Left lobe of liver (tissue), 2 donors: ENCODE results near the gene ID2. TPM values are rescaled to one million over a fixed set of nuclear protein-coding genes. Genes with fewer than 3 reads are reported as not detected.
A peak's percentile ranks its signal among the peaks of the same experiment; 100 is the strongest.

ENCODE experiments used
- ATAC-seq: fragments of 200-7000 bp; cut with Tn5 transposase; one replicate; pipeline ENCODE4 v1.9.1; 2020; ENCODE audit warnings: mild to moderate bottlenecking, moderate library complexity
- DNase-seq: peaks from one replicate; pipeline ENCODE4 v3.0.0-alpha.2; 2020; ENCODE audit warnings: low spot score
- total RNA-seq: library from RNA; stranded (reverse); gene quantifications from one replicate; pipeline ENCODE4 v1.2.1, GENCODE V29; 2021
- donor health status: DM: no; HTN: no; CAD: no; lungs with moderate emphysema.
- donor health status: DM: no; HTN: yes; CAD: no.

The ID2 gene
- total RNA-seq, 1 donor from 2014 or later = 121 TPM

DNA sequence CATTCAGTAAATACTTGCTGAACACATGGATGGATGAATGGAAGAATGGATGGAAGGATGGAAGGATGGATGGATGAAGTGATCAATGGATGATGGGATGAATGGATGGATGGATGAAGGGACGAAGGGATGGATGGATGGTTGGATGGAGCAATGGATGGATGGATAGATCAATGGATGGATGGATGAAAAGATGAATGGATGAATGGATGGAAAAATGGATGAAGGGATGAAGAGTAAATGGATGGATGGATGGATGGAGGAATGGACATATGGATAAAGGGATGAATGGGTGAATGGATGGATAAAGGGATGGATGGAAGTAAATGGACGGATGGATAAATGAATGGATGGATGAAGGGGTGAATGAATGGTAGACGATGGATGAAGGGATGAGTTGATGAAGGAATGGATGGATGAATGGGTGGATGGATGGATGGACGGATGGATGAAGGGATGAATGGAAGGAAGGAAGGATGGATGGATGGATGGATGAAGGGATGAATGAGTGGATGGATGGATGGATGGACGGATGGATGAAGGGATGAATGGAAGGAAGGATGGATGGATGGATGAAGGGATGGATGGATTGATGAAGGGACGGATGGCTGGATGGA lies 13.9 kb upstream of the ID2 start:
- ATAC-seq (no peak), DNase-seq (no peak)

DNA sequence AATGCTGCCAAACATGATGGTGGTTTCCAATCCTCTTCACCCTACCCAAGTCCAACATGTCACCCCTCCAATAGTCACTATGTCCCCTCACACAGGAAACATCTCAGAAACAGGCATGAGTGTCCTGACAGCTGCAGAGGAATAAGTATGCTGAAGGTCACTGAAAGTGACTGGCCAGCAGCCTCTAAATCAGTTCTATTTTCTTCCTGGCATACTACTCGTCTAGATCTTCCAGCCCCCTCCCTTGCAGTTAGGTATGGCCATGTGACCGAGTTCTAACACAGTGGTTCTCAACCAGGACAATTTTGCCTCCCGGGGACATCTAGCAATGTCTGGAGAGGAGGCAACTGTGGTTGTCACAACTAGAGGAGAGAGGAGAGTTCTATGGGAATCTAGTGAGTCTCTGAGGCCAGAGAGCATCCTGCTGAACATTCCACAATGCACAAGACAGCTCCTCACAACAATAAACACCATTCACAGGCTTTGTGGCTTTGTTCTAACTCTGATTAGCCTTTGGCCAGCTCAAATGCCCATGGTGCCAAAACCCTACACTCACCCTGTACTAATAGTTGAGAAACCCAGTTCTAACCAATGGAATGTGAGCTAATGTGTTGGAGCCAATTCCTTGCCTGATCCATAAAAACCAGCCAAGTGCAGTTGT lies 12.6 kb upstream of the ID2 start:
- ATAC-seq (peak; percentile 94), DNase-seq (no peak)

DNA sequence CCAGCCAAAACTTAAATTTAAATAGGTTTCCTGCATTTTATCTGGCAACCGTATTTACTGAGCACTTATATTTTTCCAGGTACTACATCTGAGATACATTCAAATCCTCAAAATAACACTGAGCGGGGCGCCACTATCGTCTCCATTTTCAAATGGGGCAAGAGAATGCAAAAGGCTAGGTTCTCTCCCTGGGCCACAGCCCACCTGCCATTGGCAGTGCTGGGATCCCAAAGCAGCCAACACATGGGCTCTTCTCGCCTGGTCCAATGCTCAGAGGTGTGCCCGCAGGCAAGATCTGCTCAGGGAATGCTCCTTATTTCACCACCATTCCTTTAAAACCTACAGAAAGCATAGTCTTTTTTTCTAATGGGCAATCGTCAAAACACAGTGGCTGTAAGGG lies 11.3 kb upstream of the ID2 start:
- DNase-seq (no peak), ATAC-seq (no peak)

DNA sequence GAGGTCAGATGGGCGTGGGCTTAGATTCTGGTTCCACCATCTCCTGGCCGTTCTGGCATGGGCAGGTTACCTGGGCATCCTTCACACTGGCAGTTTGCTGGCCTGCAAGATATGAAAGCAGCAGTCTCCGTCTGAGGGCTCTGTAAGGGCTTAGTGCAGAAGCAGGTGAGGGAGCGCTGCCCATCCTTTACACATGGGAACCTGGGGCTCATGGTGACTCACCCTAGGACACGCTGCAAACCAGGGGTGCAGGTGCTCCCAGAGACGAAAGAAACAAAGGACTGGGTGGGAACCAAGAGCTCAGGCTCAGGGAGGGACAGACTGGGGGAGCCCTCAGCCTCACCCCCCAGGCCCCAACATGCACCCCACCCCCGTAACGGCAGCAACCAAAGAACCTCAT lies 10.7 kb upstream of the ID2 start:
- DNase-seq (no peak), ATAC-seq (no peak)

GRCh38 chr2:8671802-8672201 lies 10.1 kb upstream of the ID2 start:
- DNase-seq = no peak
- no peak for ATAC-seq

GRCh38 chr2:8672940-8673339 lies 8.9 kb upstream of the ID2 start:
- peak; percentile 32 for DNase-seq
- no peak for ATAC-seq

DNA sequence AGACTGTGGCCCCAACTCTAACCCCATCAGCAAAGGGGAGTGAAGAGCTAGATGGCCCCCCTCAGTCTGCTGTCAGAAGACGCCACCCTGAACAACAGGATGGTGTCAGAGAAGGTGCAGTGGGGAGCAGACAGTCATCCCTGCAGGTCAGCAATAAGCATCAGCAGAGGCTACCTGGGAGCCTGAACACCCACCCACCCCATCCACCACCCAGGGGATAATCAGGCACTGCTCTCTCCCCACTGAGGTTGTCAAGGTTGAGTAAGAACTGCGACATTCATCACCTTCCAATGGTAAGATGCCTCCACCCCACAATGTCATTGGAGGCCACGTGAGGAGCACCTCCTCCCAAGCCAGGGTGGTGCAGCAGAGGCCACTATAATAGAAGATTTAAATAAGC lies 8.5 kb upstream of the ID2 start:
- no peak for DNase-seq
- ATAC-seq = no peak

DNA sequence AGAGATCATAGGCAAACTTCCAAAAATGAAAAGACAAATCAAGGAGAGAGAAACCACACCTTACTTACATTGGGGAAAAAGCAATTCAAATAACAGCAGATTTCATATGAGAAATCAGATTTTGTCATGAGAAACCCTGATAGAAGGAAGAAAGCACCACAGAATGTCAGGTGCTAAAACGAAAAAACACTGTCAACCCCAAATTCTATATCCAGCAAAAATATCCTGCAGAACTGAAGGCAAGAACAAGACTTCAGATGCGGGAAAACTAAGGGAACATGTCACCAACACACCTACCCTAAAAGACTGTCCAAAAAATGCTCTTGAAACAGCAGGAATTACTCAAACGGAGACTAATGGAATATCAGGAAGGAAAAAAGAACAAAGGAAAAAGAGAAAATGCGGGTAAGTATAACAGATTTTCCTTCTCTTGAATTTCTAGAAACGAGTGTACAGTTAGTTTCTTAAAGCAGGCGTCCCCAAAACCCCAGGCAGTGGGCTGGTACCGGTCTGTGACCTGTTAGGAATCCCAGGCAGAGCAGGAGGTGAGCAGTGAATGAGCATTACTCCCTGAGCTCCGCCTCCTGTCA lies 7.3 kb upstream of the ID2 start:
- ATAC-seq (no peak), DNase-seq (no peak)

- ATAC-seq (peak; percentile 7), DNase-seq (peak; percentile 82)
These were observed 6.3 kb upstream of the ID2 start for GRCh38 chr2:8675543-8675942.

GRCh38 chr2:8676191-8676920 lies 5.5 kb upstream of the ID2 start:
- DNase-seq (peak; percentile 97), ATAC-seq (peak; percentile 62)

- DNase-seq (no peak), ATAC-seq (peak; percentile 0)
These were observed 4.8 kb upstream of the ID2 start for GRCh38 chr2:8676921-8677645.

DNA sequence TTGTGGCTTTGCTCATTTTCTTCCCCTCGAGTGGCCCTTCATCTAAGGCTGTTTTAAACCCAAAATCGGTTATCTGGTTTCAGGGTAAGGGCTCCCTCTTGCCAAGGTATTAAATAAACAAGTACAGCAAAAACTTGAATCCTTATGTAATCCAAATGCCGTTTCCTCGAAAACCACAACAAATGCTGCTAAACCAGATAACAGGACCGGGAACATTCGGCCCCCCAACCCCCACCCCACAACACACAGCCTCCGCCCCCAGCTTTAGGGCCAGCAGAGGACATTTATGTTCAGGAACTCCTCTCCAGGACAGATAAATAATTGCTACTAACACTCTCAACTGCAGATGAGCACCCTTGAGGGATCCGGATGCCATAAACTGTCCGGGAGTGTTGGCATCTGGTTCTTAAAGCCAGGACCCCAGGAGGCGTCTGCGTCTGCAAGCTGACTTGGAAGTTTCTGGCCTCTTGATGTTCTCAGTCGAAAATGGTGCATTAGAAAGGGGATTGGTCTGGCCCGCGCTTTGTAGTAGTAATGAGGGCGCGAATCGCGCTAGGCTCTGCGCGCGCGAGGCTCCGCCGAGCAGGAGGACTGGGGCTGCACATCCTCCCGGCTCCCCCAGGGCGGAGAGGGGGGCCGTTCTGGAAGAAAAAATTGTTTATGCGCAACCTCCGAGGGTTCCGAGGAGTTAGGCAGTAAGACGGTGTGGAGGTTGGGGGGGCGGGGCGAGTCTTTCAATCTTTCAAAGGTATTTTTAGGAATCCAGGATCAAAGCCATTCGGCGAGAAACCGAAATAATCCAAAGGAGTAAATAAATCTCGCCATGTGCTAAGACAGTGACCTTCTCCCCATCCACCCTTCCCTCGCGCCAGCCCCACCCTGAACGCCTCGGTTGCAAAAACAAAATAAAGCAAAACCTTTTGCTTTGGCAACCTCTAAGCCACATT lies 3.9 kb upstream of the ID2 start:
- peak; percentile 78 for DNase-seq
- peak; percentile 2 for ATAC-seq

DNA sequence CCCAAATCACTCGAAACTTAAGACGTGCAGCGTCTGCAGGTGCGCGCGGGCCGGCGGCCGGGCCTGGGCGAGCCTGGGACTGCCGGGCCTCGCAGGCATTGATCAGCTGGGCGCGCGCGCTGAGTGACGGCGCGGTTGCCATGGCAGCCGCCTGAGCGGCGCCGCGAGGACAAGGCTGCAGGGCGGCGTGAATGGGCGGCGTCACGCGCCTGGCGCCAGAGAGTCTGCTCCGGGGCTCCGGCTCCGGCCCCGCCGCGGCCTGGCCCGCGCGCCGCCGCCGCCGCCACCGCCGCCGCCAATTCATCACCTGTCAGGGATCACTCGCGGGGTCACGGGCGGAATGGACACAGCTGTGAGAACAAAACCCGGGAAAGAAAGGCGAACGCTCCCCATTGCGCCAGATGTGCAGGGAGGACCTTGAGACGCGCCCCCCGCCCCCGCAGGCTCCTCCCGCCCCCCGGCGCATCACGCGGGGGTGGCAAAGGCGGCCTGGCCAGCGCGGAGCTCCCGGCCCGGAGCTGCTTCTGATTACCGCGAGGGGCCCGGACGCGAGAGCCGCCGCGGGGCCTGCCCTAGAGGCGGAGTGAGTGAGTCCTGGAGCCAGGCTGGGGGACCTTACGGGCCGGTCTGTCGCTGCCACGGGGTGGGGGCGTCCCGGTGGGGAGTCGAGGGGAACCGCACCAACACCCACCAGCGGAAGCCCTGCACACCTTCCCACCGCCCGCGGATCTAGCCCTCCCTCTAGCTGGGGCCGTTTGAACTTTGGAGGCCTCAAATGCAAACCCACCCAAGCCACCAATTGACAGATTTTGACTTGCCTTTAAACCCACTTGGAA lies 2.9 kb upstream of the ID2 start:
- peak; percentile 97 for DNase-seq
- ATAC-seq = peak; percentile 39

DNA sequence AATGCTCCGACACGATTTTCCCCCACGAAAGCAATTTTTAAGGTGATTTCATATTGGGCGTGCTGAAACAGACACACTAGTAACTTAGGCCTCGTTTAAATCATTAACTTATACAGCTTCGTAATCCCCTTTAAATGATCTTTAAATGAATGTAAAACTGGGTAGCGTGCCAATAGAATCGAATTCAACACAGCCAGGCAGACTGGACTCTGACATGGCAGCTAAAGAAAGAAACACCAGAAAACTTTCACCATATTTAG lies 2.4 kb upstream of the ID2 start:
- ATAC-seq = no peak
- no peak for DNase-seq

GRCh38 chr2:8679827-8680731 lies 1.8 kb upstream of the ID2 start:
- DNase-seq (peak; percentile 96), ATAC-seq (peak; percentile 33)

DNA sequence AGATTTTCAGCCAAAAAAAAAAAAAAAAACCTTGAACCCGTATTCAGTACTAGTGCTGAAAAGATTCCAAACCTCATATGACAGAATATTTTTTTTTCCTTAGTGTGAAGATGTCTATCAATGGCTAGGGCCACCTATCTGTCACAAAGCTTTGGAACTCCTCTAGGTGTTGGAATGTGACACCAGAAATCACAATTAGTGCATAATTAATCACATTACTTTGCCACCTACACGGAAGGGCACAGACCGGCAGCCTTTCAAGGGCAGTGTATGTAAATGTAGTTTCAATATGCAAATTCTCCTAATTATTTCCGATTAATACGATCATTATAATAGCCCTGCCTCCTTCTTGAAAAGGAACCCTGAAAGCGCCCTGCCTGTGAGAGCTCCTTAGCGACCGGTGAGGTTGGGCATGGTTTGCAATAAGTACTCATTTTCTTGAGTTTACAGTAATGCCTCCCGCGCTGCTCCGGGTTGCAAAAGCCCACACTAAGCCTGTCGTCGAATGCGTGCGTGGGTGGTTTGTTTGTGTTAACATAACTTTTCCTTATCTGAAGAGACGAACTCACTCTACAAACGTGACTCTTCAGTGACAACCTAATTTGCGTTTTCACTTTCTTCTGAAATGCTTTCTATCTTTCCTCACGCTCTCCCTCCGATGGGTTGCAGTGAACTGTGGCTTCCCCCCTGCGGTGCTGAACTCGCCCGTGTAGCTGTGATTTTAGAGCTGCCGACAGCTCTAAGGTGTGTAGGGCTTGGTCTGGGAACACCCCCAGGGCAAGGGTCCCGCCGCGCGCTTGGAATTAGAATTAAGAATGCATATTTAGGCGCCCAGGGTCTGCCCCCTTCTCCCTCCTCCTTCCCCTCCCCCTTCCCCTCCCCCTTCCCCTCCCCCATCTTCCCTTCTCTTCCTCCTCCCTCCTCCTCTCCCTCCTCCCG lies 765 bp upstream of the ID2 start:
- ATAC-seq = no peak
- DNase-seq = peak; percentile 73
